ENCODE results near the gene ERFE. TPM values are rescaled to one million over a fixed set of nuclear protein-coding genes. Genes with fewer than 3 reads are reported as not detected.
A peak's percentile ranks its signal among the peaks of the same experiment; 100 is the strongest.

The ERFE gene
- total RNA-seq, 1 donor from 2014 or later: not detected

DNA sequence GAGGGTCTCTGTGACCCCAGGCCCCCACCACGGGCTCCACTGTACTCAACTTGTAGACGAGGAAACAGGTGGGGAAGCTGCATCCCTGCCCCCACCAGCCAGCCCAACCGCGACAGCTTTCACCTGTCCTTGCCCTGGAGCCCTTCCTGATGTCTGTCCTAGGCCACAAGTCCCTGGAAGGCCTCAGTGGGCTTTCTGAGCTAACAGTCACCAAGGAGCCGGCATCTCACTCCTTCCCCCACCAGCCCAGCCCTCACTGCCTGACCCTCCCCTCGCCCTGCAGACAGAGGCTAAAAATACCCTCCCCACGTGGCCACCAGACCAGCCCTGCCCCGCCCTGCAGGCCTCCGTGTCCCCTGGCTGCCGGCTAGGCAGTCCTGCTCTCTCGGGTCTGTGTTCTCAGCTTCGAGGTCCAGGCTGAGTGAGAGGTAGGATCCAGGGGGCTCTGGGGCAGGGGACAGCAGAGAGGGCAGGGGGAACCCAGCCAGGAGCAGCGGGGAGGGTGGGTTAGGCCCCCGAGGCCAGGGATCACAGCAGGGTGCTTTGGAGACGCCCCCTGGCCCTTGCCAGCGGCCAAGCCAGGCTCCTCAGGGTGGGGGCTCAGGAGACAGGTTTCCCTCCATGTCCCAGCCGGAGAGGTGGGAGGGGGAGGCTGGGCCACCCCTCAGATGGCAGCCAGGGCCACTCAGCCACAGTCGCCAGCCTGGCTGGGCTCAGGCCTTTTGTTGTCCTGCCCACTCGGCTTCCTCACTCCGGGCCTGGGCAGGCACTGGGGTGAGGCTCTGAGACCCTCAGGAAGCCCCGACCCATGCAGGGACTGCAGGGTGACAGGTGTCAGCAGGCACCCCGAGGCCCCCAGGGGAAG is 20.2 kb upstream of the ERFE start, which contains the start of gene KLHL30:
Gene KLHL30 (plus strand): TSS at position 338 of the 865 bp plus-strand sequence. CDS start 2,087 bp downstream, outside the sequence.
- DNase-seq (ENCODE audit: low read depth in 2 of 2): no peak

DNA sequence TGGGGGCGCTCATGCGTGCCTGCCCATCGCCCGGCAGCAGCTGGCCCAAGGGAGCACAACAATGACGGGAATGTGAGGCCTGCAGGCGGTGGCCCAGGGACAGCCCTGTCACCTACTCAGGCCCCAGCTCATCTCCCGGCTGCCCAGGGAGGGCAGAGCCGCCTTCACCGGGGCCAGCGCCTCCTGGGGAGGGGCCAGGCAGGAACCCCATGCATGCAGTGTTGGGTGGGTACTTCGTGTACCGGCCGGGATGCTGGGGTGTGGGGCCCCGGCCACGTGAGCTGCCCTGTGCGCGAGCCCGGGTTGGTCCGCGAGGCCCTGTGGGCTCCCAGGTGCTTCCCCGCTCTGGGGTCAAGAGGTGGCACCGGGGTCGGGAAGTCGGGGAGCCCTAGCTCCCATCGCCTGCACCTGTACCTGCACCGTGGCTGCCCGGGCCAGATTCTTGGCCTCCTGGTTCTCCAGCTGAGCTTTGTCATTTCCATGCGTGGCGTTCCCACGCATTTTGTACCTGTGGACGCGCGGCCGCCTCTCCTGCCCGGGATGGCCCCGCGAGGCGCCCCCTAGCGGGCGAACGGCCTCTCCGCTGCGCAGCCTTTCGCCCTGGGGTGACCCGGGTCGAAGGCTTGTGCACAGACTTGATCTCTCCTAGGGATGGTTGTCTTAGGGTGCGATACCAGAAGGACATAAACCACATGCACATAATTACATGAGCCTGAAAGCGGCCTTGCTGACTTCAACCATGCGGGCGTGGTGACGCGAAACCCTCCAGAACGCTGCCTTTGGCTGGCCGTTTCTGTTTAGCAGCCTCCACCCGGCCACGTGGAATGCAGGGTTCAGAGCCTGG is 19.4 kb upstream of the ERFE start:
- DNase-seq (ENCODE audit: low read depth in 2 of 2): no peak

DNA sequence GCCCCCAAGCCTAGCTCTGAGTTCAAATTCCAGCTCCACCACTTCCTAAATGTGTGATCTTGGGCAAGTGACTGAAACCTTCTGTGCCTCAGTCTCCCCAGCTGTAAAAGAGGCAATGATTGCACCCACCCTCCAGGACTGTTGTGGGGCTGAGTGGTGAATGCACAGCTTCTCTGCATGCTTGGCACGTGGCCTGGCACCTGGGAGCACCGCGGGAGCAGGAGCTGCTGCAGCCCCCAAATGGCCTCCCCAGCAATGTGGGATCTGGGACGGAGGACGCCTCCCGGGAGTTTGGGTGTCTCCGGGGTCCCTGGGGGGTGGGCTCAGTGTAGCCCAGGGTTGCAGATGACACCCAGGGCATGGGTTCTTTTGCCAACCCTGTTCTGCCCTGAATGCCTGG is 18.7 kb upstream of the ERFE start:
- DNase-seq (ENCODE audit: low read depth in 2 of 2): no peak

DNA sequence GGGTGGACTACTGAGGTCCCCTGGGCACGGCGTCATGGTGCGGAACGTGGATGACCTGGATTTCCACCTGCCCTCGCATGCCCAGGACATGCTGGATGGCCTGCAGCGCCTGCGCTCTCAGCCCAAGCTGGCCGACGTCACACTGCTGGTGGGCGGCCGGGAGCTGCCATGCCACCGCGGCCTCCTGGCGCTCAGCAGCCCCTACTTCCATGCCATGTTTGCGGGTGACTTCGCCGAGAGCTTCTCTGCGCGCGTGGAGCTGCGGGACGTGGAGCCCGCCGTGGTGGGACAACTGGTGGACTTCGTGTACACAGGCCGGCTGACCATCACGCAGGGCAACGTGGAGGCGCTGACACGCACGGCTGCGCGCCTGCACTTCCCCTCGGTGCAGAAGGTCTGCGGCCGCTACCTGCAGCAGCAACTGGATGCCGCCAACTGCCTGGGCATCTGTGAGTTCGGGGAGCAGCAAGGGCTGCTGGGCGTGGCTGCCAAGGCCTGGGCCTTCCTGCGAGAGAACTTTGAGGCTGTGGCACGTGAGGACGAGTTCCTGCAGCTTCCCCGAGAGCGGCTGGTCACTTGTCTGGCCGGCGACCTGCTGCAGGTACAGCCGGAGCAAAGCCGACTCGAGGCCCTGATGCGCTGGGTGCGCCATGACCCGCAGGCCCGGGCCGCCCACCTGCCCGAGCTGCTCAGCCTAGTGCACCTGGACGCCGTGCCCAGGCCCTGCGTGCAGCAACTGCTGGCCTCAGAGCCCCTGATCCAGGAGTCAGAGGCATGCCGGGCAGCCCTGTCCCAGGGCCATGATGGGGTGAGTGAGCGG is 17.8 kb upstream of the ERFE start:
- no peak for DNase-seq (ENCODE audit: low read depth in 2 of 2)

DNA sequence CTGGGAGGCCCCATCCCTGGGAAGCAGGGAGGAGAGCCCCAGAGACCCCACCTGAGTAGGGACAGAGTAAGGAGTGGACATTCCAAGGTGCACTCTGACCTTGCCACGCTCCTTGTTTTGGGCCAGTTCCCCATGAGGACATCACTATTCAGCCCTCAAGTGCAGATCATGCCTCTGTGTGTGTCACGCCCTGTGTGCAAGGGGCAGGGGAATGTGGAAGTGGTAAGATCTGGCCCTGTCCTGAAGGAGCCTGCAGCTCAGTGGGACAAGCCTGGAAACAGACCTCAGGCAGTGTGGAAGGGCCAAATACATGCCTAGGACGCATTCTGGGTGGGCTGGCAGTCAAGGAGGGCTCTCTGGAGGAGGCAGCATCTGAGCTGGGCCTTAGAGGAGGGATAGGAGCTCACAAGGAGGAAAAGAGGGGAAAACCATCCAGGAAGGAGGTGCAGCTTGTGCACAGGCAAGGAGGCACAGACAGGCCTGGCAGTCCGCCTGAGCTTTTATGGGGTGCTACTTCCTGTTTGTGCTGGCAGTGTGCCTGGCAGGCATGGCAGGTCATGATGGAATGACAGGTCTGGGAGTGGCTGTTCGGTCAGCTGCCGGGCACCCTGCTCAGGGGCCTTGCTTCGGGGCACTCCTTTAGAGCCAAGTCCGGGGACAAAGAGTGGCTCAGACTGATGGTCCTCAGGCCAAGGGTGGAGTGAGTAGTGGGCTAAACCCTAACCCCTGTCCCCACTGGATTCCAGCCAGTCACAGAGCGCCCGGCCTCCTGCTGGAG is 17.0 kb upstream of the ERFE start:
- peak in 1 of 2 donors; percentile 34 for DNase-seq (ENCODE audit: low read depth in 2 of 2)

DNA sequence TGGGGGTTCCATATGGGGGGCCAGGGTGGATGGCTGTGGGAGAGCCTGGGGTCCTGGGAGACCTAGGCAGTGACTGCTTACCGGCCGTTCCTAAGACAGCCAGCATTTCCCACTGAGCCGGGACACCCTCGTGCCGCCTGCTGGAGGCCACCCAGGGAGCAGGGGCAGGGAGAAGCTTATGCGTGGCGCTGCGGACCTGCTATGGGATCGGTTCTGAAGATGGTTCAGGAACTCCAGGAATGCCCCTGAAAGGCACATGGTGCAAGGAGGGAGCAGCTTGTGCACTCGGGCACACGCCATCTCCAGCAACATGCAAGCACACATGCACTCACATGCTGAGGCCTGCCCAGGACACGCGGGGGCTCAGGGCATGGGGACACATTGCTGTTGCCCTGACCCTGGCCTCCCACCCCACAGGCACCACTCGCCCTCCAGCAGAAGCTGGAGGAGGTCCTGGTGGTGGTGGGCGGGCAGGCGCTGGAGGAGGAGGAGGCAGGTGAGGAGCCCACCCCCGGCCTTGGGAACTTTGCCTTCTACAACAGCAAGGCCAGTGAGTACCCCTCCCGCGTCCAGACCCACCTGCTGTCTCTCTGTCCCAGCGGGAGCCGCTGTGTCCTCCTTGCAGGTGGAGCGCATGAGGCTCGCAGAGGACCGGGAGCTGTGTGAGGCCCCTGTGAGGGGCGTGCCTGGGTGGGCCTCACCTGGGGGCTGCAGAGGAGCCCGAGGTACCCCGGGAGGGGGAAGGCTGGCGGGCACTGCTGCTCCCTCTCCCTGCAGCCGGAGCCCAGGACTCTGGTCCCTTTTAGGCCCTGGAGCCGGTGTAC is 16.2 kb upstream of the ERFE start:
- DNase-seq (ENCODE audit: low read depth in 2 of 2): no peak

DNA sequence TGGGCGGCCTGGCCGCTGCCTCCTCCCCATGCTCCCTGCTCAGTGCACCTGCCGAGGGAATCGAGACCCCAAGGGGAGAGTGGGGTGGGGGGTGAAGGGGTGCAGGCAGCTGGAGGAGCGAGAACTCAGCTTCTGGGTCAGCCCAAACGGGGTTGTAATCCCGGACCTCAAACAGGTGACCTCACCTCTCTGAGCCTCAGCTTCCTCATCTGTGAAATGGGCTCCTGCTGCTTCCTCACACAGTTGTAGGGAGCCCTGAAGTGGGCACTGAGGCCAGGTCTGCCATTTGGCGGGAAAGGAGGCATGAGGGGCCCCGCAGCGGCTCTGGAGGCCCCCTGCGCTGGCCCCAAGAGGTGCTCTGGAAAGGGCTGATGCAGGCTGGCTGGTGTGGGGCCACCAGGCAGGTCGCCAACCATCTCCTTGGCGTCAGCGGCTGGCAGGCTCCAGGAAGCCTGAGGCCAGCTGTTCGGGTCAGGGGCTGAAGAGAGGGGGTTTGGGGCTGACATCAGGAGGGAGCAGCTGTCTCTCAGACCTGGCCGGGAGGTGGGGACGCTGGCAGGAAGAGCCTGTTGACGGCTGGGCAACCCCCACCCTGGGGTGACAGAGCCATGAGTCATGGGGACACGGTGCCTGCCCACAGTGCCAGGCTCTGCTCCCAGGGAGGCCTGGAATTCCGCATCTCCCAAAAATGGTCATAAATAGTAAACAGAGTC is 15.4 kb upstream of the ERFE start:
- DNase-seq (ENCODE audit: low read depth in 2 of 2): peak in 1 of 2 donors; percentile 21

DNA sequence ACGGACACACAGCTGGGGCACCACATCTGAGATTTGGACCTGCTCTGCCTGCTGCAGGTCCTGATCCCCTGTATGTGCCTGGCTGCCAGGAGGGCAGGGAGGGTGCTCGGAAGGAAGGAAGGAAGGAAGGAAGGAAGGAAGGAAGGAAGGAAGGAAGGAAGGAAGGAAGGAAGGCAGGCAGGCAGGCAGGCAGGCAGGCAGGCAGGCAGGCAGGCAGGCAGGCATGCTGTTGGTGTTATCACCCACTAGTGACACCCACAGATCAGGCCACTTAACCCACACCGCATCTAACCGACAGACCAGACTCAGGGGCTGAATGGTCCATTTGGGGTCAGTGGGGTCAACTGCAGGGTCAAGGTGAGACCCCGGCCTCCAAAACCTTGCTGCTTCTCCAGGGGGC is 14.5 kb upstream of the ERFE start:
- DNase-seq (ENCODE audit: low read depth in 2 of 2): no peak

DNA sequence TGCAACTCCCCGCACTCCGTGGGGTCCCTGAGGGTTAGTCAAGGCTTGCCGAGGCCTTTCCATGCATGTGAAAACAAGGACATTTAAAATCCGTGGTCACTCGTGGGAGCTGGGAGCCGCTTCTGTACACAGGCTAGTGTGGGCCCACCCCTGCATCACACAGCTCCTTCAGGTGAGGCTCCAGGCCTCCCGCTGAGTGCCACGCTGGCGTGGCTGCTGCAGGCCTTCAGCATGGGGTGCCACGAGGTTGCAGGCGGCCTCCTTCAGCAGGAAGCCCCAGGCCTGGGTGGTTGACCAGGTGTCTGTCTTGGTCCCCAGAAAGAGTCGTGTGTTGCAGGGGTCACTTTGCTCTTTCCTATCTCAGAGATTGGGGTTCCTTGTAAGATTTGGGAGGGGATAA is 13.7 kb upstream of the ERFE start:
- DNase-seq (ENCODE audit: low read depth in 2 of 2): no peak

DNA sequence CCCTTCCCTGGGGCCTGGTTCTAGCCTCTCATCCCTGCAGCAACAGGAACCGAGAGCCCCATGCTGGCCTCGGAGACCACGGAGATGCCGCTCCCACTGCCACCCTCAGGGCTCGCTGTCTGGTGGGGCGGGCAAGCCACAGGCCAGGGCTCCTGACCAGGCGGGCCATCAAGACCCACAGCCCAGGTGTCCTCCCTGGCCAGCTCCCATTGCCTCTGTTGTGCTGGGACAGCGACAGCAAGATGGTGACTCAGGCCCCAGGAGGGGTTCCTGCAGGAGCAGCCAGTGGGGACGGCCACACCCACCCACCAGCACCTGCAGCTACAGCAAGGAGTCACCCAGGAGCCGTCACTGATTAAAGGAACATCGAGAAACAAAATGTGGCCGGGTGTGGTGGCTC is 12.9 kb upstream of the ERFE start:
- DNase-seq (ENCODE audit: low read depth in 2 of 2): no peak

DNA sequence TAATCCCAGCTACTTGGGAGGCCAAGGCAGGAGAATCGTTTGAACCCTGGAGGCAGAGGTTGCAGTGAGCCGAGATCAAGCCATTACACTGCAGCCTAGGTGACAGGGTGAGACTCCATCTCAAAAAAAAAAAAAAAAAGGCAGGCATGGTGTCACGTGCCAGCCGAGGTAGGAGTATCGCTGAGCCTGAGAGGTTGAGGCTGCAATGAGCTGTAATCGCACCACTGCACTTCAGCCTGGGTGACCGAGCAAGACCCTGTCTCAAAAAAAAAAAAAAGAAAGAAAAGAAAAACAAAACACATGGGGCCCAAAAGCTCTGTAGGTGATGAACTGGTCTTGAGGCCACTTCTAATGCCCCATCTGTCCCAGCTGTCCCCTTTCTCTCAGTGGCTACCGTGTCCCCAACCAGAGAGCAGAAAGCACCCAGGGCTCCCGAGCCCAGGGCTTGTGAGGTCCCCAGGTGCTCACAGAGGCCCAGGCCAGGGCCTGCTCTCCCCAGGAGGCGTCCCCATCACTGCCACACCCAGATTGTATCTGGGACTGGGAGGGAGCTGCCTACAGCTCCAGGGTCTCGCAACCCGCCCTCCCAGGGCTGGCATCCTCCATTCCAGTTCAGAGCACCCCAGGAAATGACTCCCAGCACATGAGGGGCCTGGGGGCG is 11.8 kb upstream of the ERFE start:
- DNase-seq (ENCODE audit: low read depth in 2 of 2): no peak

DNA sequence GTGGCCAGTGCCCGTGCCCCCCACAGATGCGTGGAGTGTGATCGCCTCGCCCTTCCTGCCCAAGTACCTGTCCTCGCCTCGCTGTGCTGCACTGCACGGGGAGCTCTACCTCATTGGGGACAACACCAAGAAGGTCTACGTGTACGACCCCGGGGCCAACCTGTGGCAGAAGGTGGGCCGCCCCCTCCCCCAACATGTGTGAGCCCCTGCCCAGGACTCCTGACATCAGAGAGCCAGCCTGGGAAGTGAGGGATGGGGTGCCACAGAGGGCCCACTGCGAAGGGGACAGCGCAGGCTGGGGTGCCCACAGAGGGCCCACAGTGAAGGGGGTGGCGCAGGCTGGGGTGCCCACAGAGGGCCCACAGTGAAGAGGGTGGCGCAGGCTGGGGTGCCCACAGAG is 9.8 kb upstream of the ERFE start:
- no peak for DNase-seq (ENCODE audit: low read depth in 2 of 2)

DNA sequence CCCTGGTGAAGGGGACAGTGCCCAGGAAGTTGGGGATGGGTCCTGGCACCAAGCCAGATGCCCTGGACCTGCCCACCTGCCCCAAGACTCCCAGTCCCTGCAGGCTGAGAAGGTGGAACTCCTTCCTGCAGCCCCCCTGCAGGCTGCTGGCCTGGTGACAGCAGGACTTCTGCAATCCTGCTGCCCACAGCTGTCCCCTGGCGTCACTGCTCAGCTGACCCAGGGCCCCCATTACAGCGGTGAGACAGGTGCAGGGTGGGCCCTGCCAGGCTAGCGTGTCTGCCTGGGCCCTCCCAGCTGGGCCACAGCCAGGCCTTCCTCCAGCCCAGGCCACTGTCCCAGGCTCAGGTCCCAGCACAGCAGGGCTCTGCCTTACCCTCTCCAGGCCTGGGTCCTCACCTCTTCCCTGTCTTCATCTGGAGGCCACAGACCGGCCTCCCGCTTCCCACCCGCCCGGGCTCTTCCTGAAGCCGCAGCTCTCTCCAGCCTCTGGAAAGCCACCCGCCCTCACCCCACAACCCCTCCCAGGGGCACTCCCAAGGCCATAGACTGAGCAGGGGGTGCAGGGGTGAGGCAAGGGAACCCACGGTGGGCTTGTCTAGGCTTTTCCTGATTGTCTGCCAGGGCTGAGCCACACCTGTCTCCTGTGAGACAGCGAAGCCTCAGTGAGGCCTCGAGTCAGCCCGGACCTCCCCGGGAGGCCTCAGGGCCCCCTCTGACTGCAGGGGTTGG is 8.8 kb upstream of the ERFE start:
- no peak for DNase-seq (ENCODE audit: low read depth in 2 of 2)

DNA sequence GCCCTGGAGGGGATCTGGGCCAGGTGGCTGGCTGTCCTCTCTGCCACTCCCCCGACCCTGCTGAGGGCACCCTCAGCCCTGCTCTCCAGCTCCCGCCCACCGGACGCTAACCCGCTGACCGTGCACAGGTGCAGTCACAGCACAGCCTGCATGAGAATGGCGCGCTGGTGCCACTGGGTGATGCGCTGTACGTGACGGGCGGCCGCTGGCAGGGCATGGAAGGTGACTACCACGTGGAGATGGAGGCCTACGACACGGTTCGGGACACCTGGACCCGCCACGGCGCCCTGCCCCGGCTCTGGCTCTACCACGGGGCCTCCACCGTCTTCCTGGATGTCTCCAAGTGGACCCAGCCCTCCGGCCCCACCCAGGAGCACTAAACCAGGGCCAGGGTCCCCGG is 8.1 kb upstream of the ERFE start:
- no peak for DNase-seq (ENCODE audit: low read depth in 2 of 2)

DNA sequence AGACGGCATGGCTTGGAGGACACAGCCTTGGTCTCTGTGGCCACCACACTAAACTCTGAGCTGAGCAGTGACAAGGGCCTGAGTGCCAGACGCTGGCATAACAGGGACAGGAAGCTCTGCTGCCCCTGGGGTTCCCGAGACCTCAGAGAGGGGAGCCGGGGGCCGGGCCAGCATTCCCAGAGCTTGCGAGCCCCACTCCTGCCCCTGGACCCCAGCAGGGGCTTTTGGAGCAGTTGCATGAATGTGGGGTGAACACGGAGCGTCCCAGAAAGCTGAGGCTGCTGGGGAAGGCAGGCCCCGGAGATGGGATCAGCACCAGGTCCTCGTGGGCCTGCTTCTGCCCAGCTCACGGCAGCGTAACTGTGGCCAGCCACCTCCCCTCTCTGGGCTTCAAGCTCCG is 7.6 kb upstream of the ERFE start:
- no peak for DNase-seq (ENCODE audit: low read depth in 2 of 2)

DNA sequence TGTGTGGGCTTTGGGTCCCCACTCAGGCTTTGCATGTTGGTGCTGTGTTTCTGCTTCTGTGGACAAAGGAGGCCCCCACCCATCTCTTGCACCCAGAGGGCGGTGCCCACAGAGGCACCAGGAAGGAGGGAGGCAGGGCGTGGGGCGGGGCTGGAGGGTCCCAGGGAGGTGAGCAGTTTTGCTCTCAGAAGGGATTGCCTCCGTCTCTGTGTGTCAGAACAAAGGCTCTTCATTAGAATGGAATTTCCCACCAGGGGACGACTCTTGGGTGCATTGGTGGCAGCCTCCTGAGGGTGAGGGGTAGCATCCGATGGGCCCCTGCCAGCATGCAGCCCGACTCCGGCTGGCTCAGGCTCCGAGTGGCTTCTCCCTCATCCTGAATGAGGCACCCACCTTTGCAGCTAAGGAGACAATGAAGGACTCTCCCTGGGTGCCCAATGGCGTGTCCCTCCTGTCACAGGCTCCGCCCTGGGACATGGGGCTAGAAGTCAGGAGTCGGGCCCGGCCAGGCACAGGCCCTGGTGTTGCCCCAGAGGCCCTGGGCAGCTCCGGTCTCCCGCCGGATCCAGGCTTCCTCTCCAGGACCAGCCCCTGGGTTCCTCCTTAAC is 7.0 kb upstream of the ERFE start:
- no peak for DNase-seq (ENCODE audit: low read depth in 2 of 2)

DNA sequence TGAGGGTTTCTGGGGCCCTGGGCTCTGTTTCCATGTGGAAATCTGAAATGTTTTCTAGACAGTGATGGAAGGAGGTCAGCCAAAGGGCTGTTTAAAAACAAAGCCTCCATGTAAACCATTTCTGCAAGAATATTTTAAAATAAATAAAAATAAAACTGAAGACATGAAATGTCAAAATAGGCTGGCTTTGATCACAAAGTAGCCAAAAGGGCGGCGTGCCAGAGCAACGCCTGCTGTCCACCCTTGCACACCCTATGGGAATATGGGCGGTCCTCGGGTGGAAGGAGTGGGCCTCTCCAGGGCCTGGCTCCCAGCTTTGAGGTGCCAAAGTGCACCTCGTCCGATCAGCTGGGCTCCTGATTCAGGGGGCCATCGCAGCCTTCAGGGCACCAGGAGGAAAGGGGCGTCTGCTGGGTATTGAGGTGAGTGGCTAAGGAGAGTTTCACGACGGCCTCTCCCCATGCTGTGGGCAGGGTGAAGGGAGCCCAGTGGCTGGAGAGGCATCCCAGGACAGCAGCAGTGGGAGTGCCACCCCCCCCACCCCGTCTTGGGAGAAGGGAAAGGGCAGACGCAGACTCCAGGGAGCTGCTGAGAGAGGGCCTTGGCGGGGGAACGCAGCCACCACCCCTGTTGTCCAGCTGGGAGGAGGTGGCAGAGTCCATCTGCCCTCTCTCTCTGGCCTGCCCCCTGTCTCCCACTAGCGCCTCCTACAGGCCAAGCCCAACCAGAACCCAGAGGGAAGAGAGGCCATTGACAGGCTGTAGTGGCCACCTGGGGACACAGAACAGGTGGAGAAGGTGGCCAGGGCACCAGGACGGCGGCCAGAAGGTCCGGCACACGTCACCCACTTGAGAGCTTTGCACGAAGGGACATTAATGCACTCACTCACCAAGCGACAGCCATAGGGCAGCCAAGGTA is 5.7 kb upstream of the ERFE start:
- no peak for DNase-seq (ENCODE audit: low read depth in 2 of 2)
